ENCODE data around the gene STRN4.

STRN4 gene

DNA sequence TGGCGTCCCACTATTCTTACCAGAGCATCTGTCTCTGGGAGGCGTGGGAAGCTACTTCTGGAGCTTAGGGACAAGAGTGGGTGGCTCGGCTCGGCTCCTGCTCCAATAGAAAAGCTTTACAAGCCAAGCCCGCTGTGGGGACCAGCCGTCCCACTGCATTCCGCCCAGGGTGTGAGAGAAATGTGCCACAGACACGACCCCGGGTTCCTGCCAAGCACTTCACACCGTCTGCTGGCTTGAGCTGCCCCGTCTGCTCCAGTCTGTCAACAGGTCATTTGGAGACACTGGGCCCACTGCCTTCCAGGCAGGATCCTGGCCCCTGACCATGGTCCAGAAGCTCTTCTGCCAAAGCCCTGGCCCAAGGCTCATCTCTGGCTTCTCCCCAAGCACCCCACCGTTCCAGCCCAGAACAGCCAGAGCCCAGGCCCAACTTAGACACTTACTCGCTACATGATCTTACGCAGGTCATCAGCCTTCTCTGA, 6.9 kb downstream of the STRN4 start:
- H3K36me3 ChIP-seq, result peaks cover 70% of the 10 kb centered on the region
- H3K4me3 ChIP-seq (ENCODE audit: low read depth, low read length), result no peak overlapping the region
- no peak for TF ChIP-seq CTCF (IDR thresholded peaks at IDR 0.05; ENCODE audit: low read depth, low read length)
- DNase-seq, result no peak
- peaks cover 11% of the 10 kb centered on the region for H3K4me1 ChIP-seq
- no peaks in the 10 kb centered on the region for H3K27me3 ChIP-seq
- no peaks in the 10 kb centered on the region for H3K9me3 ChIP-seq

DNA sequence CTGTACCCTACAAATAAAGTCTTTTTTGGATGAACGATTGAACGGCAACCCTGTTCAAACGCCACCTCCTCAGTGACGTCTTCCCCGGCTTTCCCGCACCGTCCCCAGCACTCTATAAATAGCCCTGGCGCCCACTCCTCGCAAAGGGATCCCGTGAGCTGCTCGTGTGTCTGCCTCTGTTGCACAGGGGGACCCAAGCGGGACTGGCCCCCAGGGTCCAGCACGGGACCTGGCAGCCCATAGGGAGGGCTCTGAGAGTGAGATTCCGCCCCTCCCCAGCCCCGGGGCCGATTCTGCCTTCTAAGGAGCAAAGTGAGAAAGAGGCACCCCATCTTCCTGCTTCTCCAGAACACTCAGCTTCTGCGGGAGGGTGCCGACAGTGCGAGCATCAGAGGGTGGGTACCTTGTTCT, 8.5 kb downstream of the STRN4 start:
- Histone ChIP-seq H3K4me3 (ENCODE audit: low read depth, low read length) (no peak overlapping the region), H3K4me1 (peaks cover 11% of the 10 kb centered on the region), H3K9me3 (no peaks in the 10 kb centered on the region), H3K36me3 (peaks cover 77% of the 10 kb centered on the region), H3K27me3 (no peaks in the 10 kb centered on the region)
- no peak for TF ChIP-seq CTCF (IDR thresholded peaks at IDR 0.05; ENCODE audit: low read depth, low read length)
- DNase-seq, result no peak

DNA sequence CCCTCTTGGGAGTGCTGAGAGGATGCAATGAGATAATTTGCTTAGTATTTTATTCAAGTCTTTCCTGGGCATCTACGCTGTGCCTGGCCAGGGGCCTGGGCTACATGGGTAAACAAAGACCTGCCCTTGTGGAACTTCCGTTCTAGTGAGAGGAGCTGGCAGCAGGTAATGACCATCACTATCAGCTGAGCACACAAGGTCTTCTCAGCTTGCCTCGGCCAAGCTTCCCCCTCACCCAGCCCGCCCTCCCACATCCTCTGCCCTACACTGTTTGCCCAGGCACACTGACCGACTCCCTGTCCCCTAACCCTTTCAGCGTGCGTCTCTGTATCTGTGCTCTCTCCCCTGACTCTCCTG, 9.0 kb downstream of the STRN4 start:
- TF ChIP-seq CTCF (IDR thresholded peaks at IDR 0.05; ENCODE audit: low read depth, low read length), result no peak
- H3K9me3 ChIP-seq, result no peaks in the 10 kb centered on the region
- H3K4me1 ChIP-seq, result peaks cover 11% of the 10 kb centered on the region
- H3K4me3 ChIP-seq (ENCODE audit: low read depth, low read length), result no peak overlapping the region
- H3K36me3 ChIP-seq, result peaks cover 79% of the 10 kb centered on the region
- DNase-seq, result no peak
- no peaks in the 10 kb centered on the region for H3K27me3 ChIP-seq

DNA sequence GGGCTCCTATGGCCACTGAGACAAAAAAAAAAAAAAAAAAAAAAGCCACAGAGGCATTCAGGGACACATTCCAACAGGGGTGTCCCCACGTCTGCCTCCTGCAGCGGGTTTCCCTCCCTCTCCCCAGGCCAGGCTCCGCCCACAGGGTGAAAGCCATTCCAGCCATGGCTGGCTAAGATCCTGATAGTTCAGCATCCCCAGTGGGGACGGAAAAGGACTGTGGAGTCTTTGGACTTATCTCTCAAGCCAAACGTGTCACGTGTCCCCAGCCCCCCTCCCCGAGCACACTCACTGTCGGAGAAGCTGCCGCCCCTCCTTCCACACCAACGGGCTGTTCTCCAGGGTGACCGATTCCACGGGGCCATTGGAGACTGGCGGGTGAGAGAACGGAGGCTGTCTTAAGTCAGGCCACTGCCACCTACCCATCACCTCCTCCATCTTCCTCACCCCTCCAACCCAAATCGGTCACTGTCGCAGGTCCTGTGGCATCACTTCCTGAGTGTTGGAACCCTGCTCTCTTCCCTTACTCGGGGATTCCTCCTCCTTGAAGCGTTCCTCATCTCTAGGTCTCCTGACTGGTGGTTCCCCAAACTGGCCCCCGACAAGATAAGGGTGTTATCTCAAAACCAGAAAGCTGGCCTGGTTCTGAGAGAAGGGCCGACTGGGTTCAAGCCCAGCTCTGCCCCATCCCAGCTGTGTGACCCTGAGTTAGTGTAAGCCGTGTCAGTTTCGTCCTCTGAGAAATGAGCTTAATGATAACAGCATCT, 9.5 kb downstream of the STRN4 start:
- H3K36me3 ChIP-seq, result peaks cover 79% of the 10 kb centered on the region
- no peaks in the 10 kb centered on the region for H3K9me3 ChIP-seq
- no peak for TF ChIP-seq CTCF (IDR thresholded peaks at IDR 0.05; ENCODE audit: low read depth, low read length)
- peak; percentile 62 for DNase-seq
- H3K4me3 ChIP-seq (ENCODE audit: low read depth, low read length), result no peak overlapping the region
- peaks cover 11% of the 10 kb centered on the region for H3K4me1 ChIP-seq
- H3K27me3 ChIP-seq, result no peaks in the 10 kb centered on the region

GRCh38 chr19:46733690-46734292, 12.5 kb downstream of the STRN4 start:
- no peak for TF ChIP-seq CTCF (IDR thresholded peaks at IDR 0.05; ENCODE audit: low read depth, low read length)
- H3K9me3 ChIP-seq, result no peaks in the 10 kb centered on the region
- no peak for DNase-seq
- H3K27me3 ChIP-seq, result no peaks in the 10 kb centered on the region
- H3K4me1 ChIP-seq, result peaks cover 11% of the 10 kb centered on the region
- no peak overlapping the region for H3K4me3 ChIP-seq (ENCODE audit: low read depth, low read length)
- peaks cover 82% of the 10 kb centered on the region for H3K36me3 ChIP-seq

Data from BE2C (cell line).